GM18499 (cell line): ENCODE measurements around the gene TENM4.

Experiments
- ATAC-seq: cut with Tn5 transposase; IDR thresholded peaks from one replicate; pipeline ENCODE4 v1.9.1; 2021; ENCODE audit warnings: moderate number of reproducible peaks; ENCODE audit not compliant: insufficient read depth, unreplicated experiment

Gene TENM4

DNA sequence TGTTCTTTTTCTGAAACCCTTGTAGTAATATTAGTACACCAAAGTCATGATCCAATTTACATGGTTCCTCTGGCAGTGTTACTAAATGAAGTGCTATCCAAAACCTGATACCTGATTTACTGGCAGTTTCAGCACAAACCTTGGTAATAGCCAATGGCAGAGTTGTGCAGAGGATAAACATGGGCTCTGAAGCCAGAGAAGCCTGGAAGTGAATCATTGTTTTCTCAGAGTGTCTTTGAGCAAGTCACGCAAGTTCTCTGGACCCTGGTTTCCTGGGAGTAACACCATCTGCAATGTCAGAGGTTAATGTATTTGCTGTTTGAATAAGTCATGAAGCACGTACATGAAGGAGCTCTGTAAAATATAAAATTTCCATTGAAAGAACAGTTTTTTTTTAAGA lies 643.9 kb downstream of the TENM4 start:
- no peak for ATAC-seq

DNA sequence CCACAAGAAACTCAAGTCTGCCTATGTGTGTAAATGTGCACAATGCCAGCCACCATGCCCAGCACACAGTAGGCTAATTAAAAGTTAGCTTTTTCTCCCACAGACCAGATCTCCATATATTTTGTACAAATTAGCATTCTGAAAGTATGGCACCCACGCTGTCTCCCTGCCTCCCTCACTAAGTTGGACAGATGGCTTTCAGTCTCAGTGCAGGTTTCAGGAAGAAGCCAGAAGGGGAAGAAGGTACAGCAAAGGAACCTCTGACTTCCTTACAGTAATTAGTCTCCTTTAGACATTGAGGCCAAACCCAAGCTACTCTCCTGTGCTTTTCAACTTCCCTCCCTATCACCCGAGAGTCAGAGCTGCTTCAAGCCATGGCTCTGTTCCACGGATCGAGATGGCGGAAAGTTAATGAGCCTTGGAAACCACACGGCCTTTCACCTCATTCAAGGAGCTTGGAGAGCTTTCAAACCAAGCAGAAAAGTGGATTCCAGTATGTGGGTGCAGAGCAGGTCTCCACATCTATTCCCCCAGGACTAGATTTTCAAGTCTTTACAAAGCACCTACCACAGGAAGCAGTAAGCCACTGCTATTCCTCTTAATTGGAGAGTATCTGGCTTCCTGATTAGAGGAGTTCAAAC lies 645.1 kb downstream of the TENM4 start:
- no peak for ATAC-seq

DNA sequence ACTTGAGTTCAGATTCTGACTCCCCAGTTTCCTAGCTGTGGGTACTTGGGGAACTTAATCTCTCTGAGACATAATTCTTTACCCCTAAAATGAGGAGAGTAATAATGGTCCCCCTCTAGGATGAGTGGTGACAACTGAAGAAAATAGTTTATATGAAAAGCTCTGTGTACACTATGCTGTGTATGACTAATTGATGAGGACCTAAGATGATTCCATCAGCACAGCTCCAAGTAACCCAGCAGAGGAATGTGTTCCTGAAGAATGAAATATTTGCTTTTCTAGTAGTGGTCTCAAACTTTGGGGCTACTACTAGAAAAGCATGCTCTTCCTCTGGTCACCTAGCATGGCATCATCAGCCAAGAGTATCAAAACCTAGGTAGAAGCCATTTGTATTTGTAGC lies 648.9 kb downstream of the TENM4 start:
- no peak for ATAC-seq

DNA sequence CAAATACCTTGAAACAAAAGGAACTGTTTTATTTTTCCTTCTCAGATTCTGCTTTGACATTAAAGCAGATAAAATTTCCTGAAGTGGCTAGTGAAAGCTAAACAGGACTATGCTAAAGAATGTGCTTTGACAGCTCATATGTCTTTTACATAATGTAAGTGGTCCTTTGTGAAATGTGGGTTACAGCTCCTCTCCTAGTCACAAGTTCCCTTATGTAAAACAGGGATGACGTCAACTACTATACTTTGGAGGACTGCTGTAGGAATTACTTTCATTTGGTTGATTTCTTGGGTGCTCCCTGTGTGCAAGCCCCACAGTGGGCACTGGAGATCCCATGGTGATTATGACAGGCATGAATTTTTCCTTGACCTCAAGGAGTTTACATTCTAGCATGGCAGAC lies 649.6 kb downstream of the TENM4 start:
- no peak for ATAC-seq

DNA sequence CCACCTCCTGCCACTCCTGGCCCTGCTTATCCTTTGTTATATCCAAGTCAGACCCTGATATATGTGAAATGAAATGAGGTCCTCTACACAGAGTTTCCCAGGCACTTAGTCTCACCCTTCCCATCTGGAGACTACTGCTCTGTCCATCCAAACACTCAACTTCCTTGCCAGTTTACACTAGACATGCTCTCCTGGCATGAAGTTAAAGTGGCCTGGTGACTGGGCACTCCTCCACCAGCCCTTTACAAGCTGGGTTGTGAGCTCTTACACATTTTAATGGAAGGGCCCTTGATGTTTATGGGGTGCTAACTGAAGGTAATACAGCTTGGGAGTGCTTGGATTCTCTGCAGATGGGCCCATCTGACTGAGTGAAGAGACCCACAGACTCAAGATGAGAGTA lies 650.0 kb downstream of the TENM4 start:
- ATAC-seq, result no peak

DNA sequence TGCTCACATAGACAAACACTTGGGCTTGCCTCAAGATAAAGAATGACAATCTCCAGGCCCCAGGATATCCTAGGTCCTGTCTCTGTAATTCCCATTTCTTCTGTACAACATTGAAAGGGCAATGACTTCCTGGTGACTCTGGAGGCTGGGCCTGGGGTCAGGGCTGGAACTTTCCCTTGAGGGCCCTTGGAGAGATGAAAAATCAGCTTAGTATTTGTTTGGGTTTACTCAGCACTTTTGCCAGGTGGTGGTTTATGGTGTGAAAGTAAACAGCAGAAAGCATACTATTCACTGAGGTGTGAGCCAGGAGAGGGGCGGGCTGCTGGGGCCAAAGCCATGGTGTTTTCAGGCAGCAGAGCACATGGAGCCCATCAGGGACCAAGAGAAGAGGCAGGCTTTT lies 651.5 kb downstream of the TENM4 start:
- no peak for ATAC-seq

DNA sequence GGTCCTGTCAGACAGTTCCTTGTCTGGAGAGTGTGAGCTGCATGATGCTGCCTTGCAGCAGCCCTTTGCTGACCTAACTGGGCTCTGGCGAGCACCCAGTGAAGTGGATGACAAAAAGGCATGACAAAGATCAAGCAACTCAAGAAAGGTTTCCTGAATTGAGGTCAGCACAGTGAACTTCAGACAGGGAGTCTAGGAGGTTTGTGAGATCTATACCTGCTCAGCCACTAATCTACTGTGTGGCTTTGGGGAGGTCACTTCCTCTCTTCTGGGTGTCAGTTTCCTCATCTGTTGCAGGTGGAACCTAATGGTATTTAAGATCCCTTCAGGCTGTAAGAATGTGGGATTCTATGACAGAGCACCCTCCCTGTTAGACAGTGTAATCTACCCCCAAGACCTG lies 652.3 kb downstream of the TENM4 start:
- ATAC-seq, result no peak

DNA sequence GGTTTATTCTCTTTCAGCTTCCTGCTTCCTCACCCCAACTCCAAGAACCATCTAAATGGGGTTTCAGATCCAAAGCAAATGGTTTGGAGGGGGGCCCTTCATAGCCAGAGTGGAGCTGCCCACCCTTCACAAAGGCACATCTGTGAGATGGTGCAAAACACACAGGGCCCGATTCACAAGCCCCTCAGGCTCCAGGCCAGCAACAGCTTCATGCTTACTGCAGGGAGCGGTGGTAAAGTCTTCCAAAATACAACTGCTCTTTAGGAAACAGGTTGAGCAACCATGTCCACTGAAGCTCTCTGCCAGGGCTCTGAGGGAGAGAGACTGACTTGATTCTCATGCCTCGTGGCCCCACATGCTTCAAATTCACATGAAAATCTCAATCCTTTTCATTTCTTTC lies 653.1 kb downstream of the TENM4 start:
- ATAC-seq, result no peak

DNA sequence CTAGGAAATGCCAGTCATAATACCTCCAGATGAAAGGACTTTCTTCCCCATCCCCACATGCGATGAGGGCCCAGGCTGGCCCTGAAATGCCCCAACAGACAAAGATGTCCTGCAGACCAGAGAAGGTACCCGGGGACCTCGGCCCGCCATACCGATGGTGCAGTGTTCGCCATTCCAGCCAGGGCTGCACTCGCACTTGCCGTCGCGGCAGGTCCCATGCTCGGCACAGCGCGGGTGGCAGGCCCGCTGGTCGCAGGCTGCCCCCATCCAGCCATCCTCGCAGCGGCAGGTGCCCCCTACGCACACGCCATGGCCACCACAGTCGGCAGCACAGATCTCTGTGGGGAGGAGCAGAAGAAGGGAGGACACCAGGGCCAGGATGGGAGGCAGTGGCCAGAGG lies 654.1 kb downstream of the TENM4 start:
- ATAC-seq, result no peak

DNA sequence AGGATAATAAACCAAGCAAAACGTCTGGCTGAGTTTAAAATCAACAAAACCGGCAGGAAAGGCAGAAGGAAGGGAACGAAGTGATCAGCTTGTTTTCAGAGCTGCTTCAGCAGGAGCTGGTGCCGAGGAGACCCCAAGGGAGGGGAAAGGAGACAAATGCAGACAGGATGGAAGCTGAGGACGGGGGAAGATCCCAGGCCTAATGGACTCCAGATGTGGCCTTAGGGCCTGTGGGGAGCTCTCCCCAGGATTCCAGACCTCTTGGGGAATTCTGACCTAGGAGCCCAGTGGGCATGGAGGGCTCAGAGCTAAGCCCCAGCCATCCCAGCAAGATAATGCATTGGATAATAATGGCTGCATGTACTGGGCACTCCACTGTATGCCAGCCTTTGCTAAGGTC lies 654.7 kb downstream of the TENM4 start:
- ATAC-seq, result no peak

DNA sequence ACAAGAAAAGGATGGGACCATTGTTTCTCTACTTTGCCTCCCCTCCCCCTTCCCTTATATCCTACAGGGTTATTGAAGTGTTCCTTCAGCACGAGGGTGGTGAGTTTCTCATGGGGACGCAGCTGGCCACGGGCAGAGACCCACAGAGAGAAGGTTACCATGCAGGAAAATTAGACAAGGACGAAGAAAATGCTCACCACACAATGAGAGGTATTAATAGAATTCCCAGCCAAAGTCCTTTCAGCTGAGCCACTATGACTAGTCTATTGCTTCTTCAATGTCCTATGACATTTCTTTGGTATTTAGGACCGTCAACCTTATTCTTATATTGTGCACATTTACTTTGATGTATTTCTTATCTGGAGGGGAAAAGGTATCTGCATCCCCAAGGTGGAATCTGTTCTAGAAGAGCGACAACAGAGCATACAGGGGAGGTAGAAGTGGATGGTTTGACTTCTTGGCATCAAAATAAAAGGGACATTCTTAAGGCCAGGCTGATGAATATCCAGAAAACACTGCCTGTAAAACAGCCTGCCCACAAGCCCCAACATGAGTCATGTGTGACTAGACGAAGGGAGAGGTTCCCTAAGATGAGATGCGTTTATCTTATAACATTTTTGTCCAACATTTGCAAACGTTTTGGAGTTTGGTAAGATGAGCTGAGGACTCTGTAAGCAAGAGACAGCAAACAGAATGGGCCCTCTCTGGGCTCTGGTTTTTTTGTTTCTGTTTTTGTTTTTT lies 656.3 kb downstream of the TENM4 start:
- ATAC-seq, result no peak

DNA sequence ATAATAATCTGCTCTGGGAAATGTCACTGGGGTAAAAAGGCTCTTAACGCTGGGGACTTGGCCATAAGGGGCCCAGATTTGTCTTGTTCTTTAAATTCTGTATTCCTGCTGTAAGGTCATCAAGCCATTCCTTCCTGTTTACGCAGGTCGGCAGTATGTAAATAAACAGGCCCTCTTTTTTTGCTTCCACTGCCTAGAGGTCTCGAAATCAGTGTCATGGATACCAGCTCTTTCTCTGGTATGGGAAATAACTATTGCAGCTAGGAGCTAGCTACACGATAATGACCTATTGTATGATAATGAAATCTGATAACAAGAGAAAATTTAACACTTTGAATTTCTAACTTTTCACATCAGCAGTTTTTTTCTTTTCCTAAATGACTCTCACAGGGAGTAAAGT lies 657.0 kb downstream of the TENM4 start:
- no peak for ATAC-seq

DNA sequence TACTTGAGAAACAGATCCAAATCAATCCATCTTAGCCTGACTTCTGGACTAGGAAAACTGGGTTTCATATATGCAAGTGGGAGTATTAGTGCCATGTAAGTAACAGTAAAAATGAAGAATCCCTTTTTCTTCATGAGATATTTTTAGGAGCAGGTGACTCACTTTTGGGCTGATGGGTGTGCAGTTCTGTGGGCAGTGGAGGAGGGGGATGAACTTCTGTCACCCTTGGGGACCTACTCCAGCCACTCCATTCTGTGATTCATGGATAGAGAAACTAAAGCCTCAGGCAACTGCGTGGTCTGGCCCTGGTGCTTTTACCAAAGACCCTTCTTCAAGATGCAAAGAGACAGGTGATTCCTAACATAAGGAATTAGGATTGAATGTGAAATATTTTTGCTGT lies 657.5 kb downstream of the TENM4 start:
- no peak for ATAC-seq

DNA sequence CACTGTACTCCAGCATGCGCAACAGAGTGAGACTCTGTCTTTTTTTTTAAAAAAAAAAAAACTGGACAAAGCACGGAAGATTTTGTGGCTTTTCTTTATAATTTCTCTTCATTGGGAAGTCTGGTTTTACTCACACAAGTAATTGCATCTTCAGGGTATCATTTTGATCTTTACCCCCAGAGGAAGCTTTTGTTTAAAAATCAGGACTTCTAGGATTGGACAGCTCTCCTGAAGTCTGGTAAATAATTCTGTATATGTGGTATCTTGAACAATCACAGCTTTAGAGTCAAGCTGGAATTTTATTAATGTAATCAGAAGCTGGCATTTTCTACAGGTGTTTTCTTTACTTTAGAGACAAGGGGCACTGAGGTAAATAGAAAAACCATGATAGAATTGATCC lies 658.1 kb downstream of the TENM4 start:
- no peak for ATAC-seq

DNA sequence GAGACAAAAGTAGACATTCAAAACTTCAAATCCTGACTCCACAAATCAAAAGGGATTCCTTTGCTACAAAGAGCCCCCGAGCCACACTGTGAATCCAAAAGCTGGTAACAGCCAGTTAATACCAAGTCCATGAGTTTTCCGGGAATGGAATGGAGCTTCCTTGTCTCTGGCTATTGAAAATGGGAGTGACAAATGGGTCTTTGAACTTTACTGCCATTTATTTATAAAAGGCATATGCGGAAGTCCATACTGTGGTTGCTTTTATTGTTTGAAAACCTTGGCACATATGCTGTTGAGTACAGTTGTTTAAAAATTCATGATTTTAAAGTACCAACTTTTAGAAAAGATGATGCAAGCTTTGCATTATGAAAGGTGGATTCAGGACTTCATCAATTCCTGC lies 659.9 kb downstream of the TENM4 start:
- no peak for ATAC-seq

DNA sequence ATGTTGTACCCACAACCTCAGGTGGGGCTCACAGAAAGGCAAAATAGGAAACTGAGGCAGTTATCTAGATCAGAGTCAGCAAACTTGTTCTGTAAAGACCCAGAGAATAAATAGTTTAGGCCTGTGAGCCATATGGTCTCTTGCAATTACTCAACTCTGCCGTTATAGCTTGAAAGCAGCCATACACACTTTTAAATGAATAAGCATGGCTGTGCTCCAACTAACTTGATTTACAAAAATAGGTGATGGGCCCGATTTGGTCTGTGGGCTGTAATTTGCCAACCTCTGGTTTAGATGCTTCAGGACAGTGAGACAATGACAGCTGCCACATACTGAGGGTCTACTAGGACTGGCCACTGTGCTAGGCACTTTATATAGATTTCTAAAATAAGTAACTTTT lies 667.3 kb downstream of the TENM4 start:
- ATAC-seq, result no peak

DNA sequence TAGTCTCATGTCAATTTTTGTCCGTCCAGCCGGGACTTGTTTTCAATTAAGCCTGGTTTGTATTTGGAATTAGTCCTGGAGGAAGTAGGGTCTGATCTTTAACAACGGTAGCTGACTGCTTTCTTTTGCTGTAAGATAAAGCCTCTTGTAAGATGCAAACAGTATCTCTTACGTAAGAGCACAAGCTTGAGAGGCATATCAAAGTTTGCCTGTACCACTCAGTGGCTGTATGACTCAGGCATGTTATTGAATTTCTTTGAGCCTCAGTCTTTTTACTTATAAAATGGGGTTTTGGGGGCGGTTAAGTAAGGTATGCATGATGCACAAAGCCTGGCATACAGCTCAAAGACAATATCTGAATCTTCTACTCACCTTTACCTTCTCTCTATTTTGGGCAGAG lies 667.8 kb downstream of the TENM4 start:
- no peak for ATAC-seq

DNA sequence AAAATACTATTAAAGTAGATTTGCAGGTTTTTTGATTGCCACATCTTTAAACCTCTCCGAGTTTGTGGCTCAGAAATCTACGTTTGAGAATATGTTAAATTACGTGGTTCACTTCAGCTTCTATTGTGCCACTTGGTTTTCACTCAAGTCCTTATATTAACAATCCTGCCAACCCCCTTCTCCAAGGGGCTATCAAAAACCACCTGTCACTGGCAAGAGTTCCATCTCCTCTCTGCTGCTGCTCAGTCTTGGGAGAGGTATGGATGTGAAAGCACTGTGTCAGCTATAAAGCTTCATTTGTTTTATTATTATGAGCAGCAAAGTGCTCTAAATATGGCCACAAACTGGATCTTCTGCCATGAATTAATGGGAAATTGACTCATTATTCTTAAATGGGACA lies 668.6 kb downstream of the TENM4 start:
- ATAC-seq, result no peak

DNA sequence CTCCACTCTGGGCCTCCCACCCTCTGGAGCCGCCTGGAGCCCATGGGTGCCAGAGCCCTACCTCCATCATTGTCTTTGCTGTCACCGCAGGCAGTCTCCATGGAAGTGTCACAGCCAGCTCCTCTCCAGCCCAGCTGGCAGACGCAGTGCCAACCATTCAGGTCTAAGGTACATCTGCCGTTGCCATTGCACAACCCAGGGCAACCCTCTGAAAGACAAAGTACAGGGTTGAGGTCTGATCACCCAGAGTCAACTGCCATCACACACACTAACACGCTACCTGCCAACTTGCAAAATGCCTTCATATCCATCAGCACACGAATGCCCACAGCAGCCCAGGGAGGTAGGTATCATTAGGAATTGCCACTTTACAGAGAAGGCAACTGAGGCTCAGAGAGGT lies 669.9 kb downstream of the TENM4 start:
- no peak for ATAC-seq

DNA sequence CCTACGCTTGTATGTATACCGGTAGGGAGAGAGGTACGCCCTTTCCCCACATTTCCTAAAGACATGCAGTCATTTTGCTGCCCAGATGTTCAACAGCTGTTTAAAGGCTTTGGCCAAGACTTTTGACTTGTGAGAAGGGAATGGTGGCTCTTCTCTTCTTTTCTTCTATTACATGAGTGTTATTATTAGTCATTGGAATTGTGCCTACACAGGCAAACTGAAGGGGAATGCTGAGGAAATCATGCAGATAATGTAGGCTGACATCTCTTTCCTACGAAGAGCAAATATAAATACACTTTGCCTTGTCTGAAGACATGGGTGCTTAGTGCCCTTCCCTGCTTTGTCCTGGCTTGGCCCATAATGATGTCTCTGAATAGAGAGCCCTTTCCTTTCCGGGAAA lies 671.9 kb downstream of the TENM4 start:
- ATAC-seq, result no peak

DNA sequence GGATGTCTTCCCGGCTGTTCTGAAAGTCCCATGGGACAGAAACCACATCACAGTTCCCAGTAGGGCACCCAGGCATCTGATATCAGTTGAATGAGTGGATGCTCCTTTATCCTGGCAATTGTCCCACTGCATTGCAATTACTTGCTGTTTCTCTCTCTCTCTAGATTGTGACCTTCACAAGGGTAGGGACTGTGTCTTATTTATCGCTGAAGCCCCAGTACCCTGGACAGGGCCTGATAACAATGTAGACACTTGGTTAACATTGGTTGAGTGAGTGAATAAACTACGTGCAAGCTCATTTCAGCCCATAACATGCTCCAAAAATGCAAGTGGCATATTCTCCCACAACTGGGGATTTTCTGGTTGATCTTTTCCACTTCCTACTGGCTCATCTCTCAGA lies 672.5 kb downstream of the TENM4 start:
- ATAC-seq, result no peak
